K562 (cell line): ENCODE measurements around the gene SPATS1. TPM values are rescaled to one million over a fixed set of nuclear protein-coding genes. Genes with fewer than 3 reads are reported as not detected.

Source experiments
- ATAC-seq: fragments of 200-7000 bp; cut with Tn5 transposase; 3 replicates; pipeline ENCODE4 v1.9.1; 2020; ENCODE audit warnings: moderate library complexity
- BruUV-seq: library from RNA; stranded (reverse); fragments of 400-500 nt; replicated peaks from 2 replicates; lab custom pipeline; 2021; lab: Mats Ljungman, UMichigan
- CTCF ChIA-PET: fragments of 300-600 bp; formaldehyde crosslinking; extraction: SDS; loops from one replicate; lab custom pipeline; 2021; ENCODE audit warnings: low intra/inter-chr PET ratio; lab: Yijun Ruan, JAX
- POLR2A ChIA-PET: fragments of 300-600, 350-650 bp; sonication (Branson Sonifier 250); formaldehyde crosslinking; extraction: SDS; loops from one replicate; lab custom pipeline; 2021; ENCODE audit warnings: antibody characterized with exemption, inconsistent platforms; lab: Yijun Ruan, JAX
- DNase-seq, 4 experiments: peaks; one replicate each; pipeline versions ENCODE4 v3.0.0 to v3.0.0-alpha.2; 2011 to 2018; ENCODE audit warnings: low spot score in 3 of 4, mixed read lengths in 3 of 4; ENCODE audit errors: extremely low read depth in 1 of 4
- FAIRE-seq: peaks from 2 replicates; lab custom pipeline; 2011; peaks lifted over from hg19 to GRCh38; lab: Jason Lieb, UNC
- H2AFZ ChIP-seq: 2 replicates; pipeline ENCODE4 v1.6.0; 2011; ENCODE audit warnings: low read depth, low read length, control low read depth, inconsistent platforms
- H3K27ac ChIP-seq: fragments of 200-600 bp; 3 replicates; pipeline ENCODE4 v1.8.0; 2011; ENCODE audit warnings: low read depth, mild to moderate bottlenecking, control low read depth, inconsistent platforms, low read length, moderate library complexity, mixed read lengths; ENCODE audit errors: extremely low read depth
- H3K27me3 ChIP-seq, 2 experiments: fragments of 300-600 bp in 1 of 2; 2 replicates in 1 of 2; 3 replicates in 1 of 2; pipeline versions ENCODE4 v1.6.0 to v1.8.0; 2011; ENCODE audit warnings: inconsistent platforms in 2 of 2, low read length in 2 of 2, mild to moderate bottlenecking in 1 of 2, mixed read lengths in 1 of 2, moderate library complexity in 1 of 2; ENCODE audit not compliant: control insufficient read depth in 2 of 2, insufficient read depth in 2 of 2
- H3K36me3 ChIP-seq: fragments of 300-600 bp; 3 replicates; pipeline ENCODE4 v1.8.0; 2011; ENCODE audit warnings: mild to moderate bottlenecking, low read length, inconsistent platforms; ENCODE audit not compliant: control insufficient read depth, insufficient read depth
- H3K4me1 ChIP-seq, 2 experiments: fragments of 200-600 bp in 1 of 2; replicated peaks in 1 of 2; 2 replicates in 1 of 2; 3 replicates in 1 of 2; pipeline versions ENCODE4 v1.5.1 to v1.8.0; 2011; ENCODE audit warnings: inconsistent platforms in 2 of 2, low read length in 2 of 2, mild to moderate bottlenecking in 1 of 2, mixed read lengths in 1 of 2, moderate library complexity in 1 of 2; ENCODE audit not compliant: control insufficient read depth in 2 of 2, insufficient read depth in 2 of 2
- H3K4me2 ChIP-seq: 2 replicates; pipeline ENCODE4 v1.6.1; 2011; ENCODE audit warnings: low read length, control low read depth, inconsistent platforms, mixed read lengths; ENCODE audit not compliant: insufficient read depth
- H3K4me3 ChIP-seq: fragments of 200-600 bp; sonication (generic), shearing (Covaris generic); 2 replicates; pipeline ENCODE4 v1.5.1; 2016; ENCODE audit warnings: control low read depth, inconsistent platforms
- H3K79me2 ChIP-seq: fragments of 200-600 bp; 3 replicates; pipeline ENCODE4 v1.8.0; 2011; ENCODE audit warnings: low read length, inconsistent platforms; ENCODE audit not compliant: control insufficient read depth, insufficient read depth
- H3K9ac ChIP-seq, 2 experiments: 2 replicates each; pipeline versions ENCODE4 v1.6.0 to v1.6.1; 2011; ENCODE audit warnings: low read depth in 2 of 2, low read length in 2 of 2, control low read depth in 1 of 2, inconsistent platforms in 1 of 2, mild to moderate bottlenecking in 1 of 2, mixed read lengths in 1 of 2; ENCODE audit not compliant: insufficient read depth in 1 of 2
- H3K9me1 ChIP-seq: one replicate; pipeline ENCODE4 v1.6.0; 2011; ENCODE audit warnings: inconsistent platforms, mild to moderate bottlenecking, low read length, moderate library complexity; ENCODE audit not compliant: control insufficient read depth, insufficient read depth
- H3K9me3 ChIP-seq: replicated peaks from 2 replicates; pipeline ENCODE4 v1.5.1; 2011; ENCODE audit warnings: low read depth, low read length, inconsistent platforms; ENCODE audit not compliant: control insufficient read depth, insufficient read depth
- H4K20me1 ChIP-seq: replicated peaks from 2 replicates; pipeline ENCODE4 v1.6.1; 2011; ENCODE audit warnings: low read length, inconsistent platforms, mixed read lengths; ENCODE audit not compliant: control insufficient read depth, insufficient read depth
- ELF1 ChIP-seq: fragments of 200-800 bp; sonication (Bioruptor generic); IDR thresholded peaks from 2 replicates; pipeline ENCODE4 v1.6.1; 2016; ENCODE audit warnings: missing genetic modification characterization, missing compliant biosample characterization
- WGBS: fragments of 100-300 bp; shearing (Covaris generic); methylation state at CpG from one replicate; pipeline ENCODE4 v1.1.6; 2016; ENCODE audit warnings: low coverage, mixed read lengths; ENCODE audit not compliant: insufficient coverage; ENCODE audit errors: missing lambda C conversion rate; 5-methylcytosine and 5-hydroxymethylcytosine counted together
- in situ Hi-C: fragments of 300-500 bp; cut with MboI; formaldehyde crosslinking; loops from 4 replicates; pipeline ENCODE4 v1.15.0; 2018; ENCODE audit warnings: inconsistent platforms, mixed read lengths
- intact Hi-C: fragments of 100-400 bp; cut with micrococcal nuclease; formaldehyde crosslinking; loops from 2 replicates; pipeline ENCODE4 v1.14.2; 2022
- polyA plus RNA-seq, 8 experiments: library from polyadenylated mRNA; depleted of rRNA in 4 of 8; stranded (reverse) in 5 of 8; unstranded in 3 of 8; fragments of >200 nt; fragmentation: Nextera tagmentation in 2 of 8; fragmentation: Illumina TruSeq in 1 of 8; extraction: Ambion mirVana in 2 of 8; extraction: Trizol in 1 of 8; gene quantifications; 2 replicates each; pipeline versions ENCODE4 v1.2.1 to v1.2.3, GENCODE V29; 2011 to 2014; ENCODE audit warnings: inconsistent platforms in 1 of 8, missing spikeins in 1 of 8
- total RNA-seq, 7 experiments: library from RNA; depleted of rRNA in 6 of 7; stranded (reverse); fragments of >200 nt in 6 of 7; fragmentation: Illumina TruSeq in 2 of 7; extraction: Trizol in 2 of 7; gene quantifications; 2 replicates each; pipeline versions ENCODE4 v1.2.1 to v1.2.3, GENCODE V29; 2011 to 2021; ENCODE audit warnings: low replicate concordance in 1 of 7
- TF ChIP-seq, protein P1 (sequence below): fragments of 150-350 bp; IDR thresholded peaks from 2 replicates; pipeline ENCODE4 v1.6.1; 2014; ENCODE audit warnings: low read depth, mild to moderate bottlenecking, low read length, borderline replicate concordance

Gene SPATS1
- total and polyA plus RNA-seq, 9 of the 15 experiments (the other 6 are each of a cell fraction or from before 2014, with no cell fraction given) = not detected

DNA sequence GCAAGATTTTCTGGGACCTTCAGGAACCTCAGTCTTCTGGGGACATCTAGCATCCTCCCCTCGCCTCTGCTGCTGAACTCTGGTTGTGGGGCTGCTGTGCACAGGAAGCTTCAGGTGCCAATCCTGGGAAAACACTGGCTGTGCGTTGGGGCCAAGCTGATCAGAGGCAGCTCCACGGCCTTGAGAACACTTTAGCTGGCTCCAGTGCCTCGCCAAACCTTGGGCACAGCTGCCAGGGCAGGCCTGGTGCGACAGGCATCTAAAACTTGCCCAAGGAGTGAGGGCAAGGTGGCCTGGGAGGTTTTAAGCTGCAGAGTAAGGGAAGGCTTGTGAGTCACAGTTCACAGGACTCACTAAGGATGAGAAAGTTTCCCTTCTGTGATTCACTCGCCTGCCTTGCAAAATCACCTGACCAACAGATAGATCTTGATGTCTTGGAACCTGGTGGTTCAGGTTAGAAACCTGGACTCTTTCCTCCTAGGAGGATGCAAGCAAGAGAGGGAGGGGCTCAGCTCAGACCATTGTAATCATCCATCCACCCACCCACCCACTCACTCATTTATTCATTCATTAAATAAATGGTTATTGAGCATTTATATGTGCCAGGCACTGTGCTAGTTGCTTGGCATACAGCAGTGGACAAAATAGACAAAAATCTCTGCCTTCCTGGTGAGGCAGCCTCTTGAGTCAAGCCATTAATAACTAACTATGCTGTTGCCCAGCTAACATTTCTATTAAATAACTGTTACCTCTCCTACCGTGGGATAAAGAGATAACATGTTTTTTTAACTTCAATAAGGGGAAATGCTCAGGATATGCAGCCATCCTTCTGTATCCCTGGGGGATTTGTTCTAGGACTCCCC is 2.5 kb upstream of the SPATS1 start:
- Histone ChIP-seq H3K79me2 (no peaks in the 10 kb centered on the region), H3K9me3 (no peaks in the 10 kb centered on the region), H3K4me1 (peaks cover 5 to 11% of the 10 kb centered on the region in 2 experiments; a peak in 3 of 5 replicates), H3K27ac (no peak overlapping the region), H4K20me1 (no peaks in the 10 kb centered on the region)
- intact Hi-C loops = loop anchor here (5.0 to 10.0 kb wide), 2 partner anchors 117 to 245 kb away; no protein-coding TSS in a partner anchor
- ChIA-PET CTCF (interaction anchor here (0.5 to 3.4 kb wide), 2 partner anchors 32 to 71 kb away, joined by 3 to 61 read pairs; partner anchors contain the start of gene TMEM151B), POLR2A (interaction anchor here (0.6 to 1.3 kb wide), 3 partner anchors 12 to 763 kb away, joined by 3 to 4 read pairs (median 3); partner anchors contain the start of gene AARS2)
- in situ Hi-C loops = loop anchor here (5.0 kb wide), 1 partner anchor 73 kb away; the partner anchor contains the start of gene NFKBIE
- FAIRE-seq (no peak), DNase-seq (no peak)
- TF ChIP-seq ELF1 (tag) = 0 out of 2 replicates have a peak, but pooled peaks have one; percentile 16
- TF ChIP-seq, protein P1, sequence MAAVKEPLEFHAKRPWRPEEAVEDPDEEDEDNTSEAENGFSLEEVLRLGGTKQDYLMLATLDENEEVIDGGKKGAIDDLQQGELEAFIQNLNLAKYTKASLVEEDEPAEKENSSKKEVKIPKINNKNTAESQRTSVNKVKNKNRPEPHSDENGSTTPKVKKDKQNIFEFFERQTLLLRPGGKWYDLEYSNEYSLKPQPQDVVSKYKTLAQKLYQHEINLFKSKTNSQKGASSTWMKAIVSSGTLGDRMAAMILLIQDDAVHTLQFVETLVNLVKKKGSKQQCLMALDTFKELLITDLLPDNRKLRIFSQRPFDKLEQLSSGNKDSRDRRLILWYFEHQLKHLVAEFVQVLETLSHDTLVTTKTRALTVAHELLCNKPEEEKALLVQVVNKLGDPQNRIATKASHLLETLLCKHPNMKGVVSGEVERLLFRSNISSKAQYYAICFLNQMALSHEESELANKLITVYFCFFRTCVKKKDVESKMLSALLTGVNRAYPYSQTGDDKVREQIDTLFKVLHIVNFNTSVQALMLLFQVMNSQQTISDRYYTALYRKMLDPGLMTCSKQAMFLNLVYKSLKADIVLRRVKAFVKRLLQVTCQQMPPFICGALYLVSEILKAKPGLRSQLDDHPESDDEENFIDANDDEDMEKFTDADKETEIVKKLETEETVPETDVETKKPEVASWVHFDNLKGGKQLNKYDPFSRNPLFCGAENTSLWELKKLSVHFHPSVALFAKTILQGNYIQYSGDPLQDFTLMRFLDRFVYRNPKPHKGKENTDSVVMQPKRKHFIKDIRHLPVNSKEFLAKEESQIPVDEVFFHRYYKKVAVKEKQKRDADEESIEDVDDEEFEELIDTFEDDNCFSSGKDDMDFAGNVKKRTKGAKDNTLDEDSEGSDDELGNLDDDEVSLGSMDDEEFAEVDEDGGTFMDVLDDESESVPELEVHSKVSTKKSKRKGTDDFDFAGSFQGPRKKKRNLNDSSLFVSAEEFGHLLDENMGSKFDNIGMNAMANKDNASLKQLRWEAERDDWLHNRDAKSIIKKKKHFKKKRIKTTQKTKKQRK = no peak
- TF ChIP-seq, all 486 proteins: peak for 1
- Histone ChIP-seq H3K4me3 (no peak overlapping the region), H3K9ac (no peak overlapping the region; a peak in 1 of 4 replicates), H2AFZ (no peak overlapping the region), H3K4me2 (no peak overlapping the region), H3K36me3 (no peaks in the 10 kb centered on the region), H3K9me1 (no peaks in the 10 kb centered on the region), H3K27me3 (peaks cover 28 to 38% of the 10 kb centered on the region in 2 experiments)
- ATAC-seq = no peak
- WGBS = 18% methylated on average over 7 of the region's 7 CpGs
- BruUV-seq = no TSS peak
